HEK293 (cell line): ENCODE results near the gene SETD5.
A peak's percentile ranks its signal among the peaks of the same experiment; 100 is the strongest.

Experiments
- CTCF ChIA-PET: fragments of 350-600 bp; formaldehyde crosslinking; extraction: SDS; loops from one replicate; lab custom pipeline; 2021; ENCODE audit warnings: antibody characterized with exemption; lab: Yijun Ruan, JAX
- POLR2A ChIA-PET: fragments of 300-600 bp; formaldehyde crosslinking; extraction: SDS; loops from one replicate; lab custom pipeline; 2020; ENCODE audit warnings: antibody characterized with exemption, inconsistent platforms; lab: Yijun Ruan, JAX
- H3K27ac ChIP-seq: fragments of 200-500 bp; sonication (Bioruptor generic); 2 replicates; pipeline ENCODE4 v1.5.1; 2014; ENCODE audit warnings: low read depth, low read length, control low read depth, inconsistent platforms; ENCODE audit errors: extremely low read depth
- H3K36me3 ChIP-seq, 2 experiments: fragments of 200-500 bp in 1 of 2; sonication (Bioruptor generic) in 1 of 2; 1 replicate in 1 of 2; 2 replicates in 1 of 2; pipeline ENCODE4 v1.5.1; 2014 to 2017; ENCODE audit warnings: inconsistent platforms in 2 of 2, low read length in 2 of 2; ENCODE audit not compliant: control insufficient read depth in 2 of 2, insufficient read depth in 1 of 2
- H3K4me1 ChIP-seq: fragments of 200-500 bp; sonication (Bioruptor generic); 2 replicates; pipeline ENCODE4 v1.5.1; 2014; ENCODE audit warnings: mild to moderate bottlenecking, low read length, inconsistent platforms; ENCODE audit not compliant: control insufficient read depth, insufficient read depth
- H3K4me3 ChIP-seq: 2 replicates; pipeline ENCODE4 v1.5.1; 2011; ENCODE audit warnings: low read depth, mild to moderate bottlenecking, control low read depth, low read length, moderate library complexity
- H3K9me3 ChIP-seq: fragments of 200-500 bp; sonication (Bioruptor generic); 2 replicates; pipeline ENCODE4 v1.5.1; 2014; ENCODE audit warnings: low read depth, low read length, inconsistent platforms; ENCODE audit not compliant: control insufficient read depth, insufficient read depth
- BCL11A ChIP-seq: fragments of 450-650 bp; formaldehyde crosslinking; IDR thresholded peaks from 2 replicates; pipeline ENCODE4 v1.5.1; 2016; ENCODE audit warnings: low read depth, missing biosample characterization, missing genetic modification characterization
- TCF7L2 ChIP-seq: IDR thresholded peaks from 2 replicates; pipeline ENCODE4 v1.6.1; 2011; ENCODE audit warnings: low read depth, mild to moderate bottlenecking, inconsistent platforms, low read length, moderate library complexity, borderline replicate concordance
- TRIM28 ChIP-seq: IDR thresholded peaks from 2 replicates; pipeline ENCODE4 v1.6.1; 2011; ENCODE audit warnings: low read length, control low read depth, borderline replicate concordance
- ZBTB20 ChIP-seq: fragments of 450-650 bp; formaldehyde crosslinking; IDR thresholded peaks from 2 replicates; pipeline ENCODE4 v1.5.1; 2016; ENCODE audit warnings: missing biosample characterization, missing genetic modification characterization
- ZBTB21 ChIP-seq: fragments of 450-650 bp; formaldehyde crosslinking; IDR thresholded peaks from 2 replicates; pipeline ENCODE4 v1.5.1; 2017; ENCODE audit warnings: missing biosample characterization, missing genetic modification characterization
- ZNF184 ChIP-seq: fragments of 450-650 bp; IDR thresholded peaks from 2 replicates; pipeline ENCODE4 v1.5.1; 2018; ENCODE audit warnings: missing biosample characterization, mild to moderate bottlenecking, missing genetic modification characterization
- ZNF23 ChIP-seq: fragments of 450-650 bp; formaldehyde crosslinking; IDR thresholded peaks from 2 replicates; pipeline ENCODE4 v1.5.1; 2016; ENCODE audit warnings: missing biosample characterization, missing genetic modification characterization, borderline replicate concordance
- ZNF302 ChIP-seq: fragments of 450-650 bp; formaldehyde crosslinking; IDR thresholded peaks from 2 replicates; pipeline ENCODE4 v1.5.1; 2016; ENCODE audit warnings: missing biosample characterization, missing genetic modification characterization, low read depth
- ZNF366 ChIP-seq: fragments of 450-650 bp; formaldehyde crosslinking; conservative IDR thresholded peaks from 2 replicates; pipeline ENCODE4 v1.5.1; 2016; ENCODE audit warnings: missing biosample characterization, missing genetic modification characterization
- ZNF37A ChIP-seq: fragments of 450-650 bp; IDR thresholded peaks from 2 replicates; pipeline ENCODE4 v1.5.1; 2018; ENCODE audit warnings: missing biosample characterization, missing genetic modification characterization
- ZNF394 ChIP-seq: fragments of 450-650 bp; formaldehyde crosslinking; IDR thresholded peaks from 2 replicates; pipeline ENCODE4 v1.5.1; 2016; ENCODE audit warnings: missing biosample characterization, missing genetic modification characterization, mild to moderate bottlenecking, moderate library complexity, borderline replicate concordance
- ZNF600 ChIP-seq: fragments of 450-650 bp; formaldehyde crosslinking; IDR thresholded peaks from 2 replicates; pipeline ENCODE4 v1.5.1; 2016; ENCODE audit warnings: missing biosample characterization, missing genetic modification characterization
- ZNF747 ChIP-seq: fragments of 450-650 bp; formaldehyde crosslinking; IDR thresholded peaks from 2 replicates; pipeline ENCODE4 v1.5.1; 2016; ENCODE audit warnings: missing biosample characterization, missing genetic modification characterization
- TF ChIP-seq, protein P1 (sequence below): fragments of 450-650 bp; formaldehyde crosslinking; IDR thresholded peaks from 2 replicates; pipeline ENCODE4 v1.5.1; 2016; ENCODE audit warnings: missing biosample characterization, missing genetic modification characterization
- TF ChIP-seq, protein P2 (sequence below): fragments of 450-650 bp; formaldehyde crosslinking; IDR thresholded peaks from 2 replicates; pipeline ENCODE4 v1.5.0; 2017; ENCODE audit warnings: missing biosample characterization, missing genetic modification characterization, borderline replicate concordance
- TF ChIP-seq, protein P3 (sequence below): fragments of 450-650 bp; formaldehyde crosslinking; IDR thresholded peaks from 2 replicates; pipeline ENCODE4 v1.5.1; 2016; ENCODE audit warnings: missing biosample characterization, missing genetic modification characterization
- TF ChIP-seq, protein P4 (sequence below): fragments of 450-650 bp; formaldehyde crosslinking; IDR thresholded peaks from 2 replicates; pipeline ENCODE4 v1.5.1; 2017; ENCODE audit warnings: missing biosample characterization, missing genetic modification characterization
- TF ChIP-seq, protein P5 (sequence below): fragments of 450-650 bp; formaldehyde crosslinking; IDR thresholded peaks from 2 replicates; pipeline ENCODE4 v1.5.1; 2016; ENCODE audit warnings: missing biosample characterization, missing genetic modification characterization
- TF ChIP-seq, protein P6 (sequence below): fragments of 450-650 bp; formaldehyde crosslinking; IDR thresholded peaks from 2 replicates; pipeline ENCODE4 v1.5.1; 2016; ENCODE audit warnings: missing biosample characterization, missing genetic modification characterization
- TF ChIP-seq, protein P7 (sequence below): fragments of 450-650 bp; formaldehyde crosslinking; IDR thresholded peaks from 2 replicates; pipeline ENCODE4 v1.5.1; 2016; ENCODE audit warnings: missing biosample characterization, missing genetic modification characterization, borderline replicate concordance

The SETD5 gene

DNA sequence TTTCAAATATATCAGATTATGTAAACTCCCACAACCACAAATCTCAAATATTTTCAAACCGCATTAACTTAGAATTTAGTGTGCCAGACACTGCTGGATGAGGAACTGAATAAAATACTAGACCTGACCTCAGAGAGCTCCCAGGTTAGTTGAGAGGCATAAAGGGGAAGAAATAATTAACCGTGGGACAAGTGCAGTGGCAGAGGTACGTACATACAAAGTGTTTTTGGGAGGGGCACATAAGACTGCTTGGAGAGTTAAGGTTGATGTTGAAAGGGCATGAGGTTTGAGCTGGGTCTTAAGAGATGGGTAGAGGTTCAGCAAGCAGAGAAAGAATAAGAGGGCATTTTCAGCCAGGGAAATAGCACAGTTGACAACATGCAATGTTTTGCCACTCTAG, 17.4 kb upstream of the SETD5 start:
- no peaks in the 10 kb centered on the region for H3K9me3 ChIP-seq
- H3K36me3 ChIP-seq: peaks cover 82 to 84% of the 10 kb centered on the region in 2 experiments
- TF ChIP-seq TCF7L2: no peak
- TF ChIP-seq ZNF37A: no peak
- TF ChIP-seq, protein P1, sequence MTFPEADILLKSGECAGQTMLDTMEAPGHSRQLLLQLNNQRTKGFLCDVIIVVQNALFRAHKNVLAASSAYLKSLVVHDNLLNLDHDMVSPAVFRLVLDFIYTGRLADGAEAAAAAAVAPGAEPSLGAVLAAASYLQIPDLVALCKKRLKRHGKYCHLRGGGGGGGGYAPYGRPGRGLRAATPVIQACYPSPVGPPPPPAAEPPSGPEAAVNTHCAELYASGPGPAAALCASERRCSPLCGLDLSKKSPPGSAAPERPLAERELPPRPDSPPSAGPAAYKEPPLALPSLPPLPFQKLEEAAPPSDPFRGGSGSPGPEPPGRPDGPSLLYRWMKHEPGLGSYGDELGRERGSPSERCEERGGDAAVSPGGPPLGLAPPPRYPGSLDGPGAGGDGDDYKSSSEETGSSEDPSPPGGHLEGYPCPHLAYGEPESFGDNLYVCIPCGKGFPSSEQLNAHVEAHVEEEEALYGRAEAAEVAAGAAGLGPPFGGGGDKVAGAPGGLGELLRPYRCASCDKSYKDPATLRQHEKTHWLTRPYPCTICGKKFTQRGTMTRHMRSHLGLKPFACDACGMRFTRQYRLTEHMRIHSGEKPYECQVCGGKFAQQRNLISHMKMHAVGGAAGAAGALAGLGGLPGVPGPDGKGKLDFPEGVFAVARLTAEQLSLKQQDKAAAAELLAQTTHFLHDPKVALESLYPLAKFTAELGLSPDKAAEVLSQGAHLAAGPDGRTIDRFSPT (tag by site-specific recombination): no peak
- TF ChIP-seq, protein P2, sequence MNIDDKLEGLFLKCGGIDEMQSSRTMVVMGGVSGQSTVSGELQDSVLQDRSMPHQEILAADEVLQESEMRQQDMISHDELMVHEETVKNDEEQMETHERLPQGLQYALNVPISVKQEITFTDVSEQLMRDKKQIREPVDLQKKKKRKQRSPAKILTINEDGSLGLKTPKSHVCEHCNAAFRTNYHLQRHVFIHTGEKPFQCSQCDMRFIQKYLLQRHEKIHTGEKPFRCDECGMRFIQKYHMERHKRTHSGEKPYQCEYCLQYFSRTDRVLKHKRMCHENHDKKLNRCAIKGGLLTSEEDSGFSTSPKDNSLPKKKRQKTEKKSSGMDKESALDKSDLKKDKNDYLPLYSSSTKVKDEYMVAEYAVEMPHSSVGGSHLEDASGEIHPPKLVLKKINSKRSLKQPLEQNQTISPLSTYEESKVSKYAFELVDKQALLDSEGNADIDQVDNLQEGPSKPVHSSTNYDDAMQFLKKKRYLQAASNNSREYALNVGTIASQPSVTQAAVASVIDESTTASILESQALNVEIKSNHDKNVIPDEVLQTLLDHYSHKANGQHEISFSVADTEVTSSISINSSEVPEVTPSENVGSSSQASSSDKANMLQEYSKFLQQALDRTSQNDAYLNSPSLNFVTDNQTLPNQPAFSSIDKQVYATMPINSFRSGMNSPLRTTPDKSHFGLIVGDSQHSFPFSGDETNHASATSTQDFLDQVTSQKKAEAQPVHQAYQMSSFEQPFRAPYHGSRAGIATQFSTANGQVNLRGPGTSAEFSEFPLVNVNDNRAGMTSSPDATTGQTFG (tag by site-specific recombination): no peak
- no peak for TF ChIP-seq ZBTB21
- no peak for TF ChIP-seq ZNF394 (tag by site-specific recombination)
- TF ChIP-seq BCL11A (tag by site-specific recombination): no peak
- TF ChIP-seq TRIM28: no peak
- TF ChIP-seq, protein P3, sequence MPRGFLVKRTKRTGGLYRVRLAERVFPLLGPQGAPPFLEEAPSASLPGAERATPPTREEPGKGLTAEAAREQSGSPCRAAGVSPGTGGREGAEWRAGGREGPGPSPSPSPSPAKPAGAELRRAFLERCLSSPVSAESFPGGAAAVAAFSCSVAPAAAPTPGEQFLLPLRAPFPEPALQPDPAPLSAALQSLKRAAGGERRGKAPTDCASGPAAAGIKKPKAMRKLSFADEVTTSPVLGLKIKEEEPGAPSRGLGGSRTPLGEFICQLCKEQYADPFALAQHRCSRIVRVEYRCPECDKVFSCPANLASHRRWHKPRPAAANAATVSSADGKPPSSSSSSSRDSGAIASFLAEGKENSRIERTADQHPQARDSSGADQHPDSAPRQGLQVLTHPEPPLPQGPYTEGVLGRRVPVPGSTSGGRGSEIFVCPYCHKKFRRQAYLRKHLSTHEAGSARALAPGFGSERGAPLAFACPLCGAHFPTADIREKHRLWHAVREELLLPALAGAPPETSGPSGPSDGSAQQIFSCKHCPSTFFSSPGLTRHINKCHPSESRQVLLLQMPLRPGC (tag by site-specific recombination): no peak
- no peak for TF ChIP-seq ZNF184
- TF ChIP-seq, protein P4, sequence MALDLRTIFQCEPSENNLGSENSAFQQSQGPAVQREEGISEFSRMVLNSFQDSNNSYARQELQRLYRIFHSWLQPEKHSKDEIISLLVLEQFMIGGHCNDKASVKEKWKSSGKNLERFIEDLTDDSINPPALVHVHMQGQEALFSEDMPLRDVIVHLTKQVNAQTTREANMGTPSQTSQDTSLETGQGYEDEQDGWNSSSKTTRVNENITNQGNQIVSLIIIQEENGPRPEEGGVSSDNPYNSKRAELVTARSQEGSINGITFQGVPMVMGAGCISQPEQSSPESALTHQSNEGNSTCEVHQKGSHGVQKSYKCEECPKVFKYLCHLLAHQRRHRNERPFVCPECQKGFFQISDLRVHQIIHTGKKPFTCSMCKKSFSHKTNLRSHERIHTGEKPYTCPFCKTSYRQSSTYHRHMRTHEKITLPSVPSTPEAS (tag by site-specific recombination): no peak
- TF ChIP-seq ZNF302 (tag by site-specific recombination): no peak
- ChIA-PET CTCF (interaction anchor here (0.5 to 0.7 kb wide), 2 partner anchors 22 to 25 kb away, joined by 3 to 4 read pairs; no protein-coding TSS in a partner anchor), POLR2A (interaction anchor here (2.9 to 3.5 kb wide), 2 partner anchors 16 to 17 kb away, joined by 15 to 16 read pairs; partner anchors contain the start of genes SETD5 and THUMPD3)
- no peak overlapping the region for H3K4me3 ChIP-seq
- no peak overlapping the region for H3K27ac ChIP-seq
- H3K4me1 ChIP-seq: no peaks in the 10 kb centered on the region

DNA sequence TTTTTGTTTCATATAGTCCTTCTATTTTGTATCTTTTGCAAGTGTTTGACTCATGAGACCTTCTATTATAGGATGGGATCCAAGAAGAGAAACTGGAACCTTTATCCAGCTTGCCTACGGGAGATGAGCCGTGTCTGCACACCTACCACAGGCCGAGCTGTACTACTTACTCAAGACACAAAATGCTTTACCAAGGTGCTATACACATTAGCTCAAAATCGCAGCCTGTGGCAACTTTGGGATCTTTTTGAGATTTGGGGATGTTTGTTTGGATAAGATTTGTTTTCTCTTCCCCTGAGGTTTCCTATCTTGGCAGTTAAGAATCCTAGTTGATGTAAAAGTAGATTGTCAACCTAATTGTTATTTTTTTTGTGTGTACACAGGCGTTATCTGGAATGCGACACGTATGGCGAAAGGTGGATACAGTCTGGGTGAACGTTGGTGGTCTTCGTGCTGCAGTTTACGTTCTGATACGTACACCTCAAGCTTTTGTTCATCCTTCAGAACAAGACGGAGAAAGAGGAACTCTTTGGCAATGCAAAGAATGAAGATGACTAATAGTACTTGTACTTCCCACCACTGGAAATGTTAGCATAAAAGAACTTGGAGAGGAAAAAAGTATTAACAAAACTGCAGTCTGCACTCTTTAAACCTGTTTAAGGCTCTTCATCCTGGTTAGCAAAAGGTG, 13.1 kb upstream of the SETD5 start:
- TF ChIP-seq ZNF37A (no peak), ZNF23 (no peak), ZNF747 (tag by site-specific recombination) (no peak), ZBTB20 (tag by site-specific recombination) (no peak), ZNF600 (peak; percentile 44; the same call in 1 of the 2 replicates), ZNF366 (tag by site-specific recombination) (0 out of 2 replicates have a peak, but pooled peaks have one; percentile 13)
- TF ChIP-seq, protein P5, sequence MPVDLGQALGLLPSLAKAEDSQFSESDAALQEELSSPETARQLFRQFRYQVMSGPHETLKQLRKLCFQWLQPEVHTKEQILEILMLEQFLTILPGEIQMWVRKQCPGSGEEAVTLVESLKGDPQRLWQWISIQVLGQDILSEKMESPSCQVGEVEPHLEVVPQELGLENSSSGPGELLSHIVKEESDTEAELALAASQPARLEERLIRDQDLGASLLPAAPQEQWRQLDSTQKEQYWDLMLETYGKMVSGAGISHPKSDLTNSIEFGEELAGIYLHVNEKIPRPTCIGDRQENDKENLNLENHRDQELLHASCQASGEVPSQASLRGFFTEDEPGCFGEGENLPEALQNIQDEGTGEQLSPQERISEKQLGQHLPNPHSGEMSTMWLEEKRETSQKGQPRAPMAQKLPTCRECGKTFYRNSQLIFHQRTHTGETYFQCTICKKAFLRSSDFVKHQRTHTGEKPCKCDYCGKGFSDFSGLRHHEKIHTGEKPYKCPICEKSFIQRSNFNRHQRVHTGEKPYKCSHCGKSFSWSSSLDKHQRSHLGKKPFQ (tag by site-specific recombination): no peak
- TF ChIP-seq, protein P6, sequence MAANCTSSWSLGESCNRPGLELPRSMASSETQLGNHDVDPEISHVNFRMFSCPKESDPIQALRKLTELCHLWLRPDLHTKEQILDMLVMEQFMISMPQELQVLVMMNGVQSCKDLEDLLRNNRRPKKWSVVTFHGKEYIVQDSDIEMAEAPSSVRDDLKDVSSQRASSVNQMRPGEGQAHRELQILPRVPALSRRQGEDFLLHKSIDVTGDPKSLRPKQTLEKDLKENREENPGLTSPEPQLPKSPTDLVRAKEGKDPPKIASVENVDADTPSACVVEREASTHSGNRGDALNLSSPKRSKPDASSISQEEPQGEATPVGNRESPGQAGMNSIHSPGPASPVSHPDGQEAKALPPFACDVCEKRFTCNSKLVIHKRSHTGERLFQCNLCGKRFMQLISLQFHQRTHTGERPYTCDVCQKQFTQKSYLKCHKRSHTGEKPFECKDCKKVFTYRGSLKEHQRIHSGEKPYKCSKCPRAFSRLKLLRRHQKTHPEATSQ: 0 out of 2 replicates have a peak, but pooled peaks have one; percentile 19
- TF ChIP-seq, protein P7, sequence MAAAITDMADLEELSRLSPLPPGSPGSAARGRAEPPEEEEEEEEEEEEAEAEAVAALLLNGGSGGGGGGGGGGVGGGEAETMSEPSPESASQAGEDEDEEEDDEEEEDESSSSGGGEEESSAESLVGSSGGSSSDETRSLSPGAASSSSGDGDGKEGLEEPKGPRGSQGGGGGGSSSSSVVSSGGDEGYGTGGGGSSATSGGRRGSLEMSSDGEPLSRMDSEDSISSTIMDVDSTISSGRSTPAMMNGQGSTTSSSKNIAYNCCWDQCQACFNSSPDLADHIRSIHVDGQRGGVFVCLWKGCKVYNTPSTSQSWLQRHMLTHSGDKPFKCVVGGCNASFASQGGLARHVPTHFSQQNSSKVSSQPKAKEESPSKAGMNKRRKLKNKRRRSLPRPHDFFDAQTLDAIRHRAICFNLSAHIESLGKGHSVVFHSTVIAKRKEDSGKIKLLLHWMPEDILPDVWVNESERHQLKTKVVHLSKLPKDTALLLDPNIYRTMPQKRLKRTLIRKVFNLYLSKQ (tag by site-specific recombination): no peak
- ChIA-PET POLR2A (interaction anchor here (0.7 to 2.8 kb wide), 6 partner anchors 11 to 66 kb away, joined by 3 to 15 read pairs (median 4); partner anchors contain the start of genes SETD5 and THUMPD3), CTCF (interaction anchor here (0.6 to 1.2 kb wide), 2 partner anchors 44 to 417 kb away, joined by 3 to 5 read pairs; no protein-coding TSS in a partner anchor)
- H3K4me3 ChIP-seq: no peak overlapping the region
- 0 out of 2 replicates have a peak overlapping the region, but pooled peaks have one; percentile 8 for H3K27ac ChIP-seq
- H3K36me3 ChIP-seq: peaks cover 75 to 87% of the 10 kb centered on the region in 2 experiments
- H3K4me1 ChIP-seq: no peaks in the 10 kb centered on the region
- H3K9me3 ChIP-seq: no peaks in the 10 kb centered on the region
